Endothelial cell (in vitro differentiated cells): ENCODE data around the gene AGBL4. TPM values are rescaled to one million over a fixed set of nuclear protein-coding genes. Genes with fewer than 3 reads are reported as not detected.
"Not testable (repeated sequence)": the region's sequence is repeated elsewhere in the genome, so short reads cannot be mapped to it uniquely, and the experiment has no call there.

ENCODE experiments used
- DNase-seq: peaks from one replicate; pipeline ENCODE4 v3.0.0; 2021; ENCODE audit warnings: low spot score
- H3K27ac Mint-ChIP-seq: one replicate; pipeline ENCODE4 v1.8.0; 2021; ENCODE audit warnings: mixed read lengths, inconsistent platforms; ENCODE audit not compliant: unreplicated experiment
- H3K27me3 Mint-ChIP-seq: one replicate; pipeline ENCODE4 v1.8.0; 2021; ENCODE audit warnings: mild to moderate bottlenecking, moderate library complexity, mixed read lengths, inconsistent platforms; ENCODE audit not compliant: unreplicated experiment
- H3K36me3 Mint-ChIP-seq: one replicate; pipeline ENCODE4 v1.8.0; 2021; ENCODE audit warnings: mild to moderate bottlenecking, low read depth, mixed read lengths, inconsistent platforms; ENCODE audit not compliant: unreplicated experiment
- H3K4me1 Mint-ChIP-seq: one replicate; pipeline ENCODE4 v1.8.0; 2021; ENCODE audit warnings: mild to moderate bottlenecking, mixed read lengths, inconsistent platforms; ENCODE audit not compliant: unreplicated experiment
- H3K4me3 Mint-ChIP-seq: one replicate; pipeline ENCODE4 v1.8.0; 2021; ENCODE audit warnings: mild to moderate bottlenecking, mixed read lengths, inconsistent platforms; ENCODE audit not compliant: unreplicated experiment
- H3K9me3 Mint-ChIP-seq: one replicate; pipeline ENCODE4 v1.8.0; 2021; ENCODE audit warnings: mixed read lengths, inconsistent platforms; ENCODE audit not compliant: unreplicated experiment
- CTCF ChIP-seq: fragments of 200-600 bp; sonication (generic); IDR thresholded peaks from one replicate; pipeline ENCODE4 v1.5.0; 2021; ENCODE audit warnings: antibody characterized with exemption; ENCODE audit not compliant: unreplicated experiment
- total RNA-seq: library from RNA; stranded (reverse); fragmentation: NEBNext Ultra II Directional; extraction: Animal tissue kit (Norgen Biotek cat#: 25700); gene quantifications from one replicate; pipeline ENCODE4 v1.2.1, GENCODE V29; 2021; ENCODE audit not compliant: unreplicated experiment

Gene AGBL4
- total RNA-seq, 1 donor from 2014 or later: 0.51 TPM

- peaks cover 4% of the 10 kb centered on the region for H3K4me1 Mint-ChIP-seq
- TF ChIP-seq CTCF: no peak
- H3K27me3 Mint-ChIP-seq: no peaks in the 10 kb centered on the region
- H3K9me3 Mint-ChIP-seq: no peaks in the 10 kb centered on the region
- no peak overlapping the region for H3K27ac Mint-ChIP-seq
- no peak for DNase-seq
- H3K36me3 Mint-ChIP-seq: no peaks in the 10 kb centered on the region
- no peak overlapping the region for H3K4me3 Mint-ChIP-seq
Observed at GRCh38 chr1:49333906-49334305, 689.8 kb downstream of the AGBL4 start.

GRCh38 chr1:49331066-49331852 lies 692.5 kb downstream of the AGBL4 start:
- Mint-ChIP-seq H3K27me3 (no peaks in the 10 kb centered on the region), H3K4me3 (no peak overlapping the region), H3K4me1 (no peaks in the 10 kb centered on the region), H3K36me3 (no peaks in the 10 kb centered on the region), H3K9me3 (no peaks in the 10 kb centered on the region), H3K27ac (no peak overlapping the region)
- DNase-seq: no peak
- no peak for TF ChIP-seq CTCF

DNA sequence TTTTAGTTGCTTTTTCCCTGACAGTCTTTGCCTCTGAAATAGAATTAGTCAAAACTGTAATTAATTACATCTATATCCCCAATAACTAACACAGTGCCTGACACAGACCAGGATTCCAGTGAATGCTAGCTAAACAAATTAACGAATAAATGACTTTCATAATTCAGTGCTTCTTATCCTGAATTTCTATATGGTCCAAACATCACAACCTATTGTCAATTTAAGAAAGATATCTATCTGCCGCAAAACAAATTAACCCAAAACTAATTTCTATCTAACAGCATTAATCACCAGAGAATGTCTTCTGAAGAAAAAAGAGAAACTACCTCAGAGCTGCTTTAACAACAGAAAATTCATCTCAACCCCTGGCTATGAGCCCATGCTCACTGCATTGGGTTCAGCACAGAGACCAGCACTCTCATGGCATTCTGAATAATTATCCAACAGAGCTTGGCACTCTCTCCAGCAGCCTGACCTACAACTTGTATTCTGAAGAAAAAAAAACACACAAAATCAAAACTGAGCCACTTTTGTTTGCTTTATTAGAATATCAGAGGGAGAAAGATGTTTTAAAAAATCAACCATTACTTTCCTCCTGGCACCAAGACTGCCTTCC lies 699.7 kb downstream of the AGBL4 start:
- no peak for TF ChIP-seq CTCF
- no peak for DNase-seq
- Mint-ChIP-seq H3K27me3 (no peaks in the 10 kb centered on the region), H3K36me3 (no peaks in the 10 kb centered on the region), H3K9me3 (no peaks in the 10 kb centered on the region), H3K4me3 (no peak overlapping the region), H3K4me1 (no peaks in the 10 kb centered on the region), H3K27ac (no peak overlapping the region)

DNA sequence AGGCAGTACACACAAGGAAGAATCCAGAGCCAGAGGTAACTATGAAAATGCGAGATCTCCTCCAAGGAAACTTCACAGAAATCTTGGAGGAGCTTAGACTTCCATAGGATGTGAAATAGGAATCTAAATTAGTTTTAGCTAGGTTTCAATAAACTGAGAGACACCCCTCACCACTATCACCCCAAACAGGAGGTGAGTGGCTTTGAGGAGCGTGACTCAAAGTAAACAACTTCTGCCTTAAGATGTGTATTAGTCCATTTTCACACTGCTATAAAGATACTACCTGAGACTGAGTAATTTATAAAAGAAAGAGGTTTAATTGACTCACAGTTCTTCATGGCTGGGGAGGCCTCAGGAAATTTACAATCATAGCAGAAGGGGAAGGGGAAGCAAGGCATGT lies 703.3 kb downstream of the AGBL4 start:
- H3K4me1 Mint-ChIP-seq, H3K36me3 Mint-ChIP-seq, H3K9me3 Mint-ChIP-seq, DNase-seq, H3K27me3 Mint-ChIP-seq, H3K4me3 Mint-ChIP-seq, H3K27ac Mint-ChIP-seq: not testable (repeated sequence)

DNA sequence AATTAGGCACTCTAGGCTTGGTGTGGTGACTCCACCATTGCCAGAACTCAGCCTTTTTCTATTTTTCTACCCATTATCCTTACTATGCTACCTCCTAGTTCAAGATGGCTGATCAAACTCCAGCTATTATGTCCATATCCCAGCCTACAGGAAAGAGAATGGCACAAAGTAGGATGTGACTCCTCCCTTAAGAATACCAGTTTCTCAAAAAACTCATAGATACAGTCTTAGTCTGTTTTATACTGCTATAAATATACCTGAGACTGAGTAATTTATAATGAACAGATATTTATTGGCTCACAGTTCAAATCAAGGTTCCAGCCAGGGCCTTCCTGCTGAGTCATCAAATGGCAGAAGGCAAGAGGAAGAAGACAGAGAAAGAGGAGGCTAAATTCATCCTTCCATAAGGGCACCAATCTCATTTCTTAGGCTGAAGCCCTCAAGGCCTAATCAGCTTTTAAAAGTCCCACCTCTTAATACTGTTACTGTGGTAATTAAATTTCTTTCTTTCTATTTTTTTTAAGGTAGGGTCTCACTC lies 704.3 kb downstream of the AGBL4 start:
- no peaks in the 10 kb centered on the region for H3K27me3 Mint-ChIP-seq
- peaks cover 2% of the 10 kb centered on the region for H3K4me1 Mint-ChIP-seq
- no peak overlapping the region for H3K4me3 Mint-ChIP-seq
- H3K36me3 Mint-ChIP-seq: no peaks in the 10 kb centered on the region
- H3K27ac Mint-ChIP-seq: no peak overlapping the region
- TF ChIP-seq CTCF: no peak
- no peak for DNase-seq
- no peaks in the 10 kb centered on the region for H3K9me3 Mint-ChIP-seq
